KMS-11 (cell line): ENCODE measurements around the gene TREX2.

ENCODE experiments used
- H2AFZ ChIP-seq: fragments of 200-600 bp; sonication (generic); 2 replicates; pipeline ENCODE4 v1.6.1; 2016; ENCODE audit warnings: antibody characterized with exemption, mixed run types, low read depth
- H3K27ac ChIP-seq: fragments of 200-600 bp; sonication (generic); 2 replicates; pipeline ENCODE4 v1.6.1; 2016; ENCODE audit warnings: mild to moderate bottlenecking, mixed run types
- H3K27me3 ChIP-seq: fragments of 200-600 bp; sonication (generic); 2 replicates; pipeline ENCODE4 v1.6.1; 2017; ENCODE audit warnings: mild to moderate bottlenecking, low read depth, mixed run types, moderate library complexity; ENCODE audit not compliant: insufficient read depth
- H3K36me3 ChIP-seq: fragments of 200-600 bp; sonication (generic); 2 replicates; pipeline ENCODE4 v1.6.1; 2017; ENCODE audit warnings: mild to moderate bottlenecking, mixed run types; ENCODE audit not compliant: insufficient read depth
- H3K4me1 ChIP-seq: fragments of 200-600 bp; sonication (generic); 2 replicates; pipeline ENCODE4 v1.6.1; 2016; ENCODE audit warnings: mild to moderate bottlenecking, low read depth, mixed run types; ENCODE audit not compliant: poor library complexity, severe bottlenecking
- H3K4me2 ChIP-seq: fragments of 200-600 bp; sonication (generic); 2 replicates; pipeline ENCODE4 v1.7.0; 2016; ENCODE audit warnings: mild to moderate bottlenecking, mixed run types
- H3K4me3 ChIP-seq: fragments of 200-600 bp; sonication (generic); IDR thresholded peaks from 2 replicates; pipeline ENCODE4 v1.6.1; 2017; ENCODE audit warnings: low read depth, low read length, mixed read lengths; ENCODE audit not compliant: insufficient read depth
- H3K79me2 ChIP-seq: fragments of 200-600 bp; sonication (generic); 2 replicates; pipeline ENCODE4 v1.6.1; 2016; ENCODE audit warnings: low read depth, mixed run types; ENCODE audit not compliant: insufficient read depth
- H3K9ac ChIP-seq: fragments of 200-600 bp; sonication (generic); 2 replicates; pipeline ENCODE4 v1.6.1; 2016; ENCODE audit warnings: mild to moderate bottlenecking, mixed run types
- H4K20me1 ChIP-seq: fragments of 200-600 bp; sonication (generic); 2 replicates; pipeline ENCODE4 v1.6.1; 2016; ENCODE audit warnings: mild to moderate bottlenecking, mixed run types; ENCODE audit not compliant: insufficient read depth
- TF ChIP-seq, protein P1 (sequence below): fragments of 200-600 bp; sonication (generic); conservative IDR thresholded peaks from 2 replicates; pipeline ENCODE4 v1.6.1; 2017; ENCODE audit warnings: low read depth, mild to moderate bottlenecking, antibody characterized with exemption, low read length, moderate library complexity, mixed read lengths

Gene TREX2

DNA sequence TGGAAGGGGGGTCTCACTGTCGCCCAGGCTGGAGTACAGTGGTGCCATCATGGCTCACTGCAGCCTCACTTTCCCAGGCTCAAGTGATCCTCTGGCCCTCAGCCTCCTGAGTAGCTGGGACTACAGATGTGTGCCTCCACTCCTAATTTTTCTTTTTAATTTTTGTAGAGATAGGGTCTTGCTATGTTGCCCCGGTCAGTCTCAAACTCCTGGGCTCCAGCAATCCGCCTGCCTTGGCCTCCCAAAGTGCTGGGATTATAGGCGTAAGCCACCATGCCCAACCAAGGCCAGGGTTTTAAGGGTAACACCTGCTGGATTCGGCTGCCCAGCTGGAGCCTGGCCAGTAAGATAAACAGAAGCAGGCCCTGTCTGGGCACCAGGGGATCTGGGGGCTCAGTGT, 3.4 kb downstream of the TREX2 start:
- Histone ChIP-seq H3K4me3 (no peak overlapping the region), H3K27me3 (no peaks in the 10 kb centered on the region), H3K9ac (no peak overlapping the region), H3K27ac (no peak overlapping the region), H3K4me2 (no peak overlapping the region), H4K20me1 (no peaks in the 10 kb centered on the region), H3K79me2 (no peaks in the 10 kb centered on the region), H2AFZ (no peak overlapping the region), H3K36me3 (no peaks in the 10 kb centered on the region), H3K4me1 (no peaks in the 10 kb centered on the region)
- TF ChIP-seq, protein P1, sequence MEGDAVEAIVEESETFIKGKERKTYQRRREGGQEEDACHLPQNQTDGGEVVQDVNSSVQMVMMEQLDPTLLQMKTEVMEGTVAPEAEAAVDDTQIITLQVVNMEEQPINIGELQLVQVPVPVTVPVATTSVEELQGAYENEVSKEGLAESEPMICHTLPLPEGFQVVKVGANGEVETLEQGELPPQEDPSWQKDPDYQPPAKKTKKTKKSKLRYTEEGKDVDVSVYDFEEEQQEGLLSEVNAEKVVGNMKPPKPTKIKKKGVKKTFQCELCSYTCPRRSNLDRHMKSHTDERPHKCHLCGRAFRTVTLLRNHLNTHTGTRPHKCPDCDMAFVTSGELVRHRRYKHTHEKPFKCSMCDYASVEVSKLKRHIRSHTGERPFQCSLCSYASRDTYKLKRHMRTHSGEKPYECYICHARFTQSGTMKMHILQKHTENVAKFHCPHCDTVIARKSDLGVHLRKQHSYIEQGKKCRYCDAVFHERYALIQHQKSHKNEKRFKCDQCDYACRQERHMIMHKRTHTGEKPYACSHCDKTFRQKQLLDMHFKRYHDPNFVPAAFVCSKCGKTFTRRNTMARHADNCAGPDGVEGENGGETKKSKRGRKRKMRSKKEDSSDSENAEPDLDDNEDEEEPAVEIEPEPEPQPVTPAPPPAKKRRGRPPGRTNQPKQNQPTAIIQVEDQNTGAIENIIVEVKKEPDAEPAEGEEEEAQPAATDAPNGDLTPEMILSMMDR: no peak

DNA sequence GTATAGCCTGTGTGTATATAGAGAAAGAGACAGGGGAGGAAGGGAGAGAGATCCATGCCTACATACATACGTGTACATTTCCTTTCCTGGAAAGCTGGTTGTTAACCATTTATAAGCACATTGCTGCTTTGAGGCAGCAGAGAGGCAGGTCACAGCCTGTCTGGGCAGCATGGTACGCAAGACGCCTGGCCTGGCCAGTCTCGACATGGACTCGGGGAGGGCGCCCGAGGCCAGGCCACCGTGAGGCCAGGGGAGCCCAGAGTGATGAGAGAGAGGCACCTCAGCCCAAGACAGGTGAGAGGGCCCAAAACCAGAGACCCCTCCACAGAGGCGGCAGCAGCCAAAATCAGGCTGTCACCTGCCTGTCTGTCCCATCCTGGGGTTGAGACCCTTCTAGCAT, 3.9 kb downstream of the TREX2 start:
- Histone ChIP-seq H3K9ac (no peak overlapping the region), H3K27me3 (no peaks in the 10 kb centered on the region), H3K4me1 (no peaks in the 10 kb centered on the region), H4K20me1 (no peaks in the 10 kb centered on the region), H3K27ac (no peak overlapping the region), H2AFZ (no peak overlapping the region), H3K4me2 (no peak overlapping the region), H3K79me2 (no peaks in the 10 kb centered on the region), H3K4me3 (no peak overlapping the region), H3K36me3 (no peaks in the 10 kb centered on the region)
- TF ChIP-seq, protein P1: no peak

DNA sequence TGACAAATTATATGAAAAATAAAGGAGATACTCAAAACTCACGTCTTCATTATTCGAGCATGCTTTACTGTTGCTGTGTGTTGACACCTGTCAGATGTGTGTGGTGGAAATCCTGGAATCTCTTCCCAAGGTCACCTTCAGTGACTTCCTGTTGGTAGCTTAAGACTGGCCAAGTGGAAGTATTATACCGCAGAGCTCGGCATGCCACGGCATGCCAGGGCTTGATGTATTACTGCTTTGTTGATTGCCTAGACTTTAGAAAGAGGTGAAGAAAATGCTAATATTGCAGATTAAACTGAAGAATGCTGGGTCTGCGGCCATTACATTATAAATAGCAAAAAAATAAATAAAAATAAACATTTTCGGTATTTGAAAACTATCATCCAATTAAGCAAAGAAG, 4.6 kb downstream of the TREX2 start:
- Histone ChIP-seq H3K36me3 (no peaks in the 10 kb centered on the region), H2AFZ (no peak overlapping the region), H3K27me3 (no peaks in the 10 kb centered on the region), H3K27ac (no peak overlapping the region), H3K79me2 (no peaks in the 10 kb centered on the region), H3K4me3 (no peak overlapping the region), H4K20me1 (no peaks in the 10 kb centered on the region), H3K4me1 (no peaks in the 10 kb centered on the region), H3K4me2 (no peak overlapping the region), H3K9ac (no peak overlapping the region)
- TF ChIP-seq, protein P1: no peak

DNA sequence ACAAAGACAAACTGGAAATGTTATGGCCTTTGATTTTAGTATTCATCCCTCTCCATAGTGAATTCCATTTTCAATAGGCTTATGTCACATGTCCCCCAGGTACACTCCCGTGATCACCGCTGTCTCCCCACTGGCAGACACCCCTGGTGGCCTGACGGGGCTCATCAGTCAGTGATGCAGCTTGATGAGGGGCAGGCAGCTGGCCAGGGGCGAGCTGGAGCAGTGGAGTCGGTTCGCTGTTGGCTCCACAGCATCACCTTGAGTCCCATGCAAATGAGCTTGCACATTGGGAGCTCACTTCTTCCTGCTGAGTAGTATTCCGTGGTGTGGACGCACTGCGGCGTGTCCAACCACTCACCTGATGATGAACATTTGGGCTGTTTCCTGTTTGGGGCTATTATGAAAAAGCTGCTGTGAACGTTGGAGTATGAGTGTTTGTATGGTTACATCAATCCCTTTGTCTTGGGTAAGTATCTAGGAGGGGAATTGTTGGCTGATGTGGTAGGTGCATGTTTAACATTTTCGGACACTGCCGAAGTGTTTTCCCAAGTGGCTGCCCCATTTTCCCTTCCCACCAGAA, 5.2 kb downstream of the TREX2 start:
- H3K4me3 ChIP-seq: no peak overlapping the region
- no peaks in the 10 kb centered on the region for H4K20me1 ChIP-seq
- H3K4me2 ChIP-seq: no peak overlapping the region
- TF ChIP-seq, protein P1: no peak
- no peak overlapping the region for H3K9ac ChIP-seq
- H3K36me3 ChIP-seq: no peaks in the 10 kb centered on the region
- no peaks in the 10 kb centered on the region for H3K27me3 ChIP-seq
- H3K27ac ChIP-seq: no peak overlapping the region
- no peak overlapping the region for H2AFZ ChIP-seq
- no peaks in the 10 kb centered on the region for H3K4me1 ChIP-seq
- H3K79me2 ChIP-seq: no peaks in the 10 kb centered on the region
